Measurements from ENCODE around the gene IZUMO1. TPM values are rescaled to one million over a fixed set of nuclear protein-coding genes. Genes with fewer than 3 reads are reported as not detected.

The IZUMO1 gene
- total and polyA plus RNA-seq, 2 of the 4 experiments (the other 2 are of a cell fraction), result not detected

GRCh38 chr19:48742096-48742495 lies 4.6 kb downstream of the IZUMO1 start:
- Histone ChIP-seq H2BK20ac (ENCODE audit: low read depth, low read length) (no peak overlapping the region), H3K4me3 (ENCODE audit: insufficient read depth, low read depth, low read length) (no peak overlapping the region), H3K4me1 (ENCODE audit: control insufficient read depth, insufficient read depth, low read length) (peaks cover 5% of the 10 kb centered on the region), H3K27me3 (ENCODE audit: control insufficient read depth, insufficient read depth, low read length) (peaks cover 16% of the 10 kb centered on the region), H3K27ac (ENCODE audit: insufficient read depth, low read length) (no peak overlapping the region), H4K8ac (ENCODE audit: low read depth in 2 of 2, low read length in 2 of 2) (no peak overlapping the region; a peak in 1 of 4 replicates), H2BK5ac (ENCODE audit: low read depth, low read length, poor library complexity, severe bottlenecking) (no peak overlapping the region), H3K14ac (replicated peaks; ENCODE audit: low read depth, low read length) (no peak overlapping the region), H2AFZ (replicated peaks; ENCODE audit: low read length, poor library complexity) (no peak overlapping the region), H3K18ac (ENCODE audit: low read depth, low read length) (no peak overlapping the region), H3K4me2 (ENCODE audit: low read depth, low read length) (no peak overlapping the region), H4K20me1 (ENCODE audit: insufficient read depth, low read length) (no peaks in the 10 kb centered on the region), H3K36me3 (ENCODE audit: control insufficient read depth, insufficient read depth, low read length) (no peaks in the 10 kb centered on the region), H4K5ac (ENCODE audit: low read depth, low read length) (no peak overlapping the region), H2AK5ac (ENCODE audit: low read depth, low read length) (no peak overlapping the region), H3K9me1 (ENCODE audit: insufficient read depth, low read length) (peaks cover 3% of the 10 kb centered on the region), H3K79me1 (ENCODE audit: low read depth in 1 of 2, low read length in 2 of 2) (no peaks in the 10 kb centered on the region), H3K56ac (ENCODE audit: extremely low read depth, insufficient read depth, low read length) (no peak overlapping the region), H4K91ac (ENCODE audit: insufficient read depth, low read depth, low read length) (no peak overlapping the region), H3K4ac (ENCODE audit: low read depth, low read length) (no peak overlapping the region), H3K23ac (ENCODE audit: low read depth, low read length) (no peak overlapping the region), H2BK120ac (ENCODE audit: low read depth, low read length) (no peak overlapping the region), H3K9me3 (ENCODE audit: control insufficient read depth, insufficient read depth, low read length) (no peaks in the 10 kb centered on the region), H2BK15ac (ENCODE audit: low read depth, low read length) (no peak overlapping the region), H2AK9ac (replicated peaks; ENCODE audit: low read depth, low read length, poor library complexity) (no peak overlapping the region), H3K9ac (ENCODE audit: low read depth, low read length) (no peak overlapping the region)
- intact Hi-C loops (cut with micrococcal nuclease), result no loop called here
- dilution Hi-C loops (cut with HindIII; ENCODE audit: low sequenced_read_pairs, unreplicated experiment), result no loop called here
- no CpG with 5 or more reads among the region's 11 CpGs for WGBS, 2 experiments (ENCODE audit: extremely low coverage in 2 of 2, insufficient read length in 1 of 2)
- ATAC-seq (ENCODE audit: low read depth), result no peak
- in situ Hi-C loops (cut with MboI; ENCODE audit: low sequenced_read_pairs), result no loop called here
- TF ChIP-seq FOS (IDR thresholded peaks at IDR 0.05; ENCODE audit: low read depth, low read length), result no peak
- TF ChIP-seq RAD21 (IDR thresholded peaks at IDR 0.05; ENCODE audit: low read length), result no peak
- ChIA-PET POLR2A (ENCODE audit: unreplicated experiment) (no interaction called here), CTCF (no interaction called here)
- no TSS peak for BruUV-seq (replicated peaks)
- no peak for DNase-seq
